ENCODE results near the gene ADRB1. TPM values are rescaled to one million over a fixed set of nuclear protein-coding genes. Genes with fewer than 3 reads are reported as not detected.

ADRB1 gene
- total and polyA plus RNA-seq, 2 of the 4 experiments (the other 2 are of a cell fraction), result not detected

- Histone ChIP-seq H2BK120ac (ENCODE audit: low read depth, low read length) (no peak overlapping the region), H2AFZ (replicated peaks; ENCODE audit: low read length, poor library complexity) (no peak overlapping the region), H2BK15ac (ENCODE audit: low read depth, low read length) (no peak overlapping the region), H4K8ac (ENCODE audit: low read depth in 2 of 2, low read length in 2 of 2) (no peak overlapping the region), H3K4me3 (ENCODE audit: insufficient read depth, low read depth, low read length) (no peak overlapping the region), H3K27me3 (ENCODE audit: control insufficient read depth, insufficient read depth, low read length) (peaks cover 12% of the 10 kb centered on the region), H3K18ac (ENCODE audit: low read depth, low read length) (no peak overlapping the region), H3K56ac (ENCODE audit: extremely low read depth, insufficient read depth, low read length) (no peak overlapping the region), H2BK20ac (ENCODE audit: low read depth, low read length) (no peak overlapping the region), H3K9me1 (ENCODE audit: insufficient read depth, low read length) (no peaks in the 10 kb centered on the region), H3K27ac (ENCODE audit: insufficient read depth, low read length) (no peak overlapping the region), H2BK5ac (ENCODE audit: low read depth, low read length, poor library complexity, severe bottlenecking) (no peak overlapping the region), H4K20me1 (ENCODE audit: insufficient read depth, low read length) (no peaks in the 10 kb centered on the region), H2AK5ac (ENCODE audit: low read depth, low read length) (no peak overlapping the region), H2AK9ac (replicated peaks; ENCODE audit: low read depth, low read length, poor library complexity) (no peak overlapping the region), H3K14ac (replicated peaks; ENCODE audit: low read depth, low read length) (no peak overlapping the region), H4K91ac (ENCODE audit: insufficient read depth, low read depth, low read length) (no peak overlapping the region), H3K36me3 (ENCODE audit: control insufficient read depth, insufficient read depth, low read length) (no peaks in the 10 kb centered on the region), H3K4me1 (ENCODE audit: control insufficient read depth, insufficient read depth, low read length) (no peaks in the 10 kb centered on the region), H3K79me1 (ENCODE audit: low read depth in 1 of 2, low read length in 2 of 2) (no peaks in the 10 kb centered on the region), H3K23ac (ENCODE audit: low read depth, low read length) (no peak overlapping the region), H3K4ac (ENCODE audit: low read depth, low read length) (no peak overlapping the region), H3K9me3 (ENCODE audit: control insufficient read depth, insufficient read depth, low read length) (no peaks in the 10 kb centered on the region), H4K5ac (ENCODE audit: low read depth, low read length) (no peak overlapping the region), H3K4me2 (ENCODE audit: low read depth, low read length) (no peak overlapping the region), H3K9ac (ENCODE audit: low read depth, low read length) (no peak overlapping the region)
- no TSS peak for BruUV-seq (replicated peaks)
- in situ Hi-C loops (cut with MboI; ENCODE audit: low sequenced_read_pairs) (no loop called here), dilution Hi-C loops (cut with HindIII; ENCODE audit: low sequenced_read_pairs, unreplicated experiment) (no loop called here), intact Hi-C loops (cut with micrococcal nuclease) (no loop called here)
- CTCF ChIA-PET, result no interaction called here
- TF ChIP-seq RCOR1 (IDR thresholded peaks at IDR 0.05; ENCODE audit: insufficient replicate concordance, low read length) (no peak), FOS (IDR thresholded peaks at IDR 0.05; ENCODE audit: low read depth, low read length) (no peak), MAFK (IDR thresholded peaks at IDR 0.05; ENCODE audit: low read depth, low read length) (no peak), CHD1 (IDR thresholded peaks at IDR 0.05; ENCODE audit: low read depth, low read length) (no peak), SMC3 (IDR thresholded peaks at IDR 0.05; ENCODE audit: low read depth, low read length) (no peak), ELK1 (IDR thresholded peaks at IDR 0.05; ENCODE audit: borderline replicate concordance, low read depth, low read length) (no peak), CTCF (conservative IDR thresholded peaks at IDR 0.05; ENCODE audit: low read depth, low read length) (no peak), POLR2A (IDR thresholded peaks at IDR 0.05; ENCODE audit: low read depth, low read length) (no peak), NFE2L2 (IDR thresholded peaks at IDR 0.05; ENCODE audit: low read depth, low read length) (no peak), MXI1 (IDR thresholded peaks at IDR 0.05; ENCODE audit: borderline replicate concordance, low read depth, low read length) (no peak), CEBPB (IDR thresholded peaks at IDR 0.05; ENCODE audit: low read depth, low read length) (no peak), RFX5 (IDR thresholded peaks at IDR 0.05; ENCODE audit: low read depth, low read length) (no peak), BHLHE40 (IDR thresholded peaks at IDR 0.05; ENCODE audit: low read depth, low read length) (no peak)
- TF ChIP-seq, protein P1, sequence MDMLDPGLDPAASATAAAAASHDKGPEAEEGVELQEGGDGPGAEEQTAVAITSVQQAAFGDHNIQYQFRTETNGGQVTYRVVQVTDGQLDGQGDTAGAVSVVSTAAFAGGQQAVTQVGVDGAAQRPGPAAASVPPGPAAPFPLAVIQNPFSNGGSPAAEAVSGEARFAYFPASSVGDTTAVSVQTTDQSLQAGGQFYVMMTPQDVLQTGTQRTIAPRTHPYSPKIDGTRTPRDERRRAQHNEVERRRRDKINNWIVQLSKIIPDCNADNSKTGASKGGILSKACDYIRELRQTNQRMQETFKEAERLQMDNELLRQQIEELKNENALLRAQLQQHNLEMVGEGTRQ (IDR thresholded peaks at IDR 0.05; ENCODE audit: low read depth, low read length), result no peak
- DNase-seq (no peak), ATAC-seq (ENCODE audit: low read depth) (no peak)
- WGBS, 2 experiments (ENCODE audit: extremely low coverage in 2 of 2, insufficient read length in 1 of 2), result 51% methylated on average over 4 of the region's 6 CpGs; no CpG with 5 or more reads in 1 of the 2 experiments
- POLR2A ChIA-PET (ENCODE audit: unreplicated experiment), result no interaction called here
Observed at GRCh38 chr10:114030140-114030539, 13.5 kb upstream of the ADRB1 start.
